HCT116 (cell line): ENCODE data around the gene THRB. TPM values are rescaled to one million over a fixed set of nuclear protein-coding genes. Genes with fewer than 3 reads are reported as not detected.

Experiments used
- ATAC-seq: fragments of 200-7000 bp; cut with Tn5 transposase; 2 replicates; pipeline ENCODE4 v1.9.1; 2020; ENCODE audit warnings: mild to moderate bottlenecking, moderate library complexity
- BruUV-seq: library from RNA; stranded (reverse); fragments of 400-500 nt; replicated peaks from 2 replicates; lab custom pipeline; 2021; lab: Mats Ljungman, UMichigan
- CTCF ChIA-PET: fragments of 300-600 bp; sonication (Branson Sonifier 250); formaldehyde crosslinking; loops from one replicate; lab custom pipeline; 2021; ENCODE audit warnings: antibody characterized with exemption; lab: Charles Lee
- POLR2A ChIA-PET: fragments of 300-600, 350-600 bp; sonication (Branson Sonifier 250); formaldehyde crosslinking; loops from one replicate; lab custom pipeline; 2021; ENCODE audit warnings: antibody characterized with exemption; lab: Charles Lee
- RAD21 ChIA-PET, 2 experiments: fragments of 300-600 bp; sonication (Branson Sonifier 250); formaldehyde crosslinking; loops; one replicate each; lab custom pipeline; 2023; ENCODE audit warnings: low total read pairs in 2 of 2; ENCODE audit not compliant: uncharacterized antibody in 2 of 2, unreplicated experiment in 2 of 2, low non-redundant PET in 1 of 2; lab: Charles Lee
- DNase-seq: peaks from one replicate; pipeline ENCODE4 v3.0.0-alpha.2; 2010; ENCODE audit warnings: low read depth, low spot score
- H2AFZ ChIP-seq: fragments of 200-600 bp; shearing (Covaris generic), sonication (generic); 2 replicates; pipeline ENCODE4 v1.6.1; 2017; ENCODE audit warnings: low read depth, mixed run types, mixed read lengths, antibody characterized with exemption, low read length; ENCODE audit not compliant: poor library complexity, severe bottlenecking
- H3K27ac ChIP-seq: 2 replicates; pipeline ENCODE4 v1.5.1; 2012; ENCODE audit warnings: low read depth, low read length
- H3K27me3 ChIP-seq: fragments of 200-600 bp; sonication (generic); 2 replicates; pipeline ENCODE4 v1.6.1; 2016; ENCODE audit warnings: mixed run types, low read length, mixed read lengths; ENCODE audit not compliant: insufficient read depth
- H3K36me3 ChIP-seq, 2 experiments: fragments of 200-500 bp in 1 of 2; fragments of 200-600 bp in 1 of 2; sonication (Bioruptor generic) in 1 of 2; sonication (generic) in 1 of 2; 2 replicates each; pipeline versions ENCODE4 v1.5.1 to v1.6.1; 2014 to 2016; ENCODE audit warnings: low read length in 2 of 2, inconsistent platforms in 1 of 2, mixed read lengths in 1 of 2, mixed run types in 1 of 2; ENCODE audit not compliant: insufficient read depth in 2 of 2, control insufficient read depth in 1 of 2
- H3K4me1 ChIP-seq, 2 experiments: fragments of 200-600 bp in 1 of 2; sonication (generic) in 1 of 2; 2 replicates each; pipeline versions ENCODE4 v1.5.1 to v1.6.1; 2012 to 2017; ENCODE audit warnings: low read length in 2 of 2, inconsistent platforms in 1 of 2, mild to moderate bottlenecking in 1 of 2, mixed read lengths in 1 of 2, mixed run types in 1 of 2, moderate library complexity in 1 of 2; ENCODE audit not compliant: insufficient read depth in 2 of 2, control insufficient read depth in 1 of 2
- H3K4me2 ChIP-seq: fragments of 200-600 bp; sonication (generic); 2 replicates; pipeline ENCODE4 v1.6.1; 2017; ENCODE audit warnings: mixed run types, low read length, mixed read lengths
- H3K4me3 ChIP-seq, 2 experiments: fragments of 200-600 bp in 1 of 2; sonication (generic) in 1 of 2; replicated peaks in 1 of 2; 2 replicates each; pipeline ENCODE4 v1.5.1; 2011 to 2016; ENCODE audit warnings: low read length in 2 of 2, control low read depth in 1 of 2, low read depth in 1 of 2, mild to moderate bottlenecking in 1 of 2, mixed read lengths in 1 of 2, mixed run types in 1 of 2
- H3K79me2 ChIP-seq: fragments of 200-600 bp; sonication (generic); 2 replicates; pipeline ENCODE4 v1.6.1; 2017; ENCODE audit warnings: mild to moderate bottlenecking, mixed run types, low read length, moderate library complexity, mixed read lengths; ENCODE audit not compliant: insufficient read depth
- H3K9ac ChIP-seq: fragments of 200-600 bp; sonication (generic); 2 replicates; pipeline ENCODE4 v1.6.1; 2016; ENCODE audit warnings: low read length, mixed read lengths
- H3K9me2 ChIP-seq: fragments of 200-600 bp; sonication (generic), shearing (Covaris generic); 2 replicates; pipeline ENCODE4 v1.6.1; 2017; ENCODE audit warnings: mixed run types, mild to moderate bottlenecking, moderate library complexity; ENCODE audit not compliant: insufficient read depth
- H3K9me3 ChIP-seq, 2 experiments: fragments of 200-500 bp in 1 of 2; fragments of 200-600 bp in 1 of 2; sonication (Bioruptor generic) in 1 of 2; sonication (generic) in 1 of 2; 2 replicates each; pipeline ENCODE4 v1.6.1; 2014 to 2017; ENCODE audit warnings: low read length in 2 of 2, mixed read lengths in 2 of 2, inconsistent platforms in 1 of 2, low read depth in 1 of 2, mild to moderate bottlenecking in 1 of 2, mixed run types in 1 of 2, moderate library complexity in 1 of 2; ENCODE audit not compliant: control insufficient read depth in 1 of 2, insufficient read depth in 1 of 2
- H4K20me1 ChIP-seq: fragments of 200-600 bp; sonication (generic), shearing (Covaris generic); 2 replicates; pipeline ENCODE4 v1.6.1; 2017; ENCODE audit warnings: mixed run types, mild to moderate bottlenecking, moderate library complexity; ENCODE audit not compliant: insufficient read depth
- ATF3 ChIP-seq: IDR thresholded peaks from 2 replicates; pipeline ENCODE4 v1.6.1; 2012
- CBX3 ChIP-seq: IDR thresholded peaks from 2 replicates; pipeline ENCODE4 v1.6.1; 2012; ENCODE audit warnings: low read depth
- EGR1 ChIP-seq: IDR thresholded peaks from 2 replicates; pipeline ENCODE4 v1.6.1; 2012; ENCODE audit warnings: low read depth
- EZH2 ChIP-seq: fragments of 200-600 bp; sonication (generic); IDR thresholded peaks from 2 replicates; pipeline ENCODE4 v1.6.1; 2017; ENCODE audit warnings: antibody characterized with exemption, mixed run types
- EZH2phosphoT487 ChIP-seq: fragments of 200-600 bp; IDR thresholded peaks from 2 replicates; pipeline ENCODE4 v1.6.1; 2018; ENCODE audit warnings: antibody characterized with exemption, borderline replicate concordance
- FOSL1 ChIP-seq: IDR thresholded peaks from 2 replicates; pipeline ENCODE4 v1.6.1; 2012; ENCODE audit warnings: low read depth
- MAX ChIP-seq: IDR thresholded peaks from 2 replicates; pipeline ENCODE4 v1.6.1; 2012
- POLR2A ChIP-seq: IDR thresholded peaks from 2 replicates; pipeline ENCODE4 v1.7.0; 2011; ENCODE audit warnings: borderline replicate concordance; ENCODE audit not compliant: insufficient read depth, insufficient read length; ENCODE audit errors: extremely low read depth
- SIN3A ChIP-seq: IDR thresholded peaks from 2 replicates; pipeline ENCODE4 v1.6.1; 2012; ENCODE audit warnings: low read depth
- SP1 ChIP-seq: IDR thresholded peaks from 2 replicates; pipeline ENCODE4 v1.6.1; 2012; ENCODE audit warnings: low read depth
- SRF ChIP-seq: IDR thresholded peaks from 2 replicates; pipeline ENCODE4 v1.6.1; 2012; ENCODE audit warnings: low read depth
- ZBTB33 ChIP-seq: IDR thresholded peaks from 2 replicates; pipeline ENCODE4 v1.6.1; 2011; ENCODE audit warnings: mild to moderate bottlenecking, low read length, moderate library complexity; ENCODE audit not compliant: insufficient replicate concordance; ENCODE audit errors: extremely low read depth
- ZFX ChIP-seq: fragments of 450-650 bp; IDR thresholded peaks from 2 replicates; pipeline ENCODE4 v1.6.1; 2017
- ZNF274 ChIP-seq: fragments of 200-500 bp; sonication (Bioruptor generic); IDR thresholded peaks from 2 replicates; pipeline ENCODE4 v1.6.1; 2014; ENCODE audit warnings: mild to moderate bottlenecking, low read depth, low read length, inconsistent platforms
- intact Hi-C: fragments of 100-400 bp; cut with micrococcal nuclease; formaldehyde crosslinking; loops from 2 replicates; pipeline ENCODE4 v1.10.0; 2022
- total RNA-seq: library from RNA; stranded (reverse); gene quantifications from one replicate; pipeline ENCODE4 v1.2.1, GENCODE V29; 2021; ENCODE audit not compliant: unreplicated experiment

THRB gene
- total RNA-seq, 1 experiment from 2014 or later = 2.5 TPM

- no peak overlapping the region for H2AFZ ChIP-seq
- no peaks in the 10 kb centered on the region for H3K4me1 ChIP-seq
- intact Hi-C loops = no loop called here
- H3K9me2 ChIP-seq = no peaks in the 10 kb centered on the region
- no TSS peak for BruUV-seq
- H3K27me3 ChIP-seq = no peaks in the 10 kb centered on the region
- no peak for TF ChIP-seq FOSL1
- TF ChIP-seq SP1 = no peak
- no peak for TF ChIP-seq ATF3
- no peak for TF ChIP-seq POLR2A
- TF ChIP-seq SRF = no peak
- no peak for TF ChIP-seq ZNF274
- TF ChIP-seq MAX = no peak
- no peak for TF ChIP-seq ZFX
- no peak for TF ChIP-seq ZBTB33
- no peak for TF ChIP-seq EZH2
- no peak for TF ChIP-seq EGR1
- TF ChIP-seq SIN3A = no peak
- no peak for TF ChIP-seq CBX3
- TF ChIP-seq EZH2phosphoT487 = no peak
- no peak for ATAC-seq
- no peak overlapping the region for H3K9ac ChIP-seq
- no peaks in the 10 kb centered on the region for H3K36me3 ChIP-seq
- no peak for DNase-seq
- no peaks in the 10 kb centered on the region for H3K9me3 ChIP-seq
- H3K4me3 ChIP-seq = no peak overlapping the region
- ChIA-PET RAD21 (no interaction called here), CTCF (interaction anchor here (1.9 kb wide), 1 partner anchor 422 kb away, joined by 5 read pairs; no protein-coding TSS in a partner anchor), POLR2A (no interaction called here)
- H4K20me1 ChIP-seq = no peaks in the 10 kb centered on the region
- H3K27ac ChIP-seq = no peak overlapping the region
- H3K4me2 ChIP-seq = no peak overlapping the region
- H3K79me2 ChIP-seq = no peaks in the 10 kb centered on the region
Measured at GRCh38 chr3:24258260-24258659, 236.4 kb downstream of the THRB start.
